ENCODE data around the gene CMPK2.

- TF ChIP-seq, protein P1, sequence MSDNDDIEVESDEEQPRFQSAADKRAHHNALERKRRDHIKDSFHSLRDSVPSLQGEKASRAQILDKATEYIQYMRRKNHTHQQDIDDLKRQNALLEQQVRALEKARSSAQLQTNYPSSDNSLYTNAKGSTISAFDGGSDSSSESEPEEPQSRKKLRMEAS (IDR thresholded peaks at IDR 0.05; ENCODE audit: low read depth, low read length), result no peak
- TF ChIP-seq CTCF (IDR thresholded peaks at IDR 0.05; ENCODE audit: low read depth, low read length), result no peak
- TF ChIP-seq POLR2A (IDR thresholded peaks at IDR 0.05; ENCODE audit: extremely low read depth, insufficient read length), result no peak
- no peak for TF ChIP-seq MYC (IDR thresholded peaks at IDR 0.05; ENCODE audit: low read depth, low read length)
Measured at GRCh38 chr2:6855860-6856547, 9.7 kb downstream of the CMPK2 start.

Measured in NB4 (cell line).